ENCODE measurements around the gene SEH1L.

The SEH1L gene

GRCh38 chr18:13017247-13017875 lies 69.5 kb downstream of the SEH1L start:
- DNase-seq = no peak
- Histone ChIP-seq H3K9ac (ENCODE audit: low read depth, low read length) (no peak overlapping the region), H2AFZ (ENCODE audit: low read depth, low read length) (no peak overlapping the region), H4K20me1 (ENCODE audit: insufficient read depth, low read length) (peaks cover 4% of the 10 kb centered on the region; the same call in 1 of the 2 replicates), H3K27me3 (ENCODE audit: insufficient read depth, low read length, poor library complexity) (no peaks in the 10 kb centered on the region), H3K4me3 (ENCODE audit: low read depth in 1 of 2, low read length in 2 of 2) (no peak overlapping the region), H3K4me1 (ENCODE audit: insufficient read depth, low read length) (no peaks in the 10 kb centered on the region), H3K27ac (ENCODE audit: low read length) (no peak overlapping the region), H3K4me2 (ENCODE audit: insufficient read depth, low read length) (no peak overlapping the region), H3K9me3 (ENCODE audit: insufficient read depth, low read length, severe bottlenecking) (no peaks in the 10 kb centered on the region), H3K36me3 (ENCODE audit: insufficient read depth, low read length) (peaks cover 98% of the 10 kb centered on the region), H3K79me2 (ENCODE audit: insufficient read depth, low read length) (peaks cover 29% of the 10 kb centered on the region)
- ATAC-seq (ENCODE audit: insufficient read depth, low read depth) = no peak
- TF ChIP-seq EZH2 (IDR thresholded peaks at IDR 0.05; ENCODE audit: borderline replicate concordance, low read depth, low read length, severe bottlenecking) (no peak), CTCF (IDR thresholded peaks at IDR 0.05; ENCODE audit: borderline replicate concordance, extremely low read depth, low read length, poor library complexity, severe bottlenecking) (no peak)

- peaks cover 4% of the 10 kb centered on the region; the same call in 1 of the 2 replicates for H4K20me1 ChIP-seq (ENCODE audit: insufficient read depth, low read length)
- TF ChIP-seq CTCF (IDR thresholded peaks at IDR 0.05; ENCODE audit: borderline replicate concordance, extremely low read depth, low read length, poor library complexity, severe bottlenecking) (no peak), EZH2 (IDR thresholded peaks at IDR 0.05; ENCODE audit: borderline replicate concordance, low read depth, low read length, severe bottlenecking) (no peak)
- no peaks in the 10 kb centered on the region for H3K27me3 ChIP-seq (ENCODE audit: insufficient read depth, low read length, poor library complexity)
- H3K79me2 ChIP-seq (ENCODE audit: insufficient read depth, low read length) = peaks cover 36% of the 10 kb centered on the region
- H3K9ac ChIP-seq (ENCODE audit: low read depth, low read length) = no peak overlapping the region
- no peak for ATAC-seq (ENCODE audit: insufficient read depth, low read depth)
- H3K4me2 ChIP-seq (ENCODE audit: insufficient read depth, low read length) = no peak overlapping the region
- no peaks in the 10 kb centered on the region for H3K9me3 ChIP-seq (ENCODE audit: insufficient read depth, low read length, severe bottlenecking)
- no peak for DNase-seq
- H3K4me3 ChIP-seq (ENCODE audit: low read depth in 1 of 2, low read length in 2 of 2) = no peak overlapping the region
- H2AFZ ChIP-seq (ENCODE audit: low read depth, low read length) = no peak overlapping the region
- H3K27ac ChIP-seq (ENCODE audit: low read length) = no peak overlapping the region
- no peaks in the 10 kb centered on the region for H3K4me1 ChIP-seq (ENCODE audit: insufficient read depth, low read length)
- peaks cover 98% of the 10 kb centered on the region for H3K36me3 ChIP-seq (ENCODE audit: insufficient read depth, low read length)
Measured at GRCh38 chr18:13018374-13018773, 70.6 kb downstream of the SEH1L start.

- H3K36me3 ChIP-seq (ENCODE audit: insufficient read depth, low read length) = peaks cover 96% of the 10 kb centered on the region
- TF ChIP-seq CTCF (IDR thresholded peaks at IDR 0.05; ENCODE audit: borderline replicate concordance, extremely low read depth, low read length, poor library complexity, severe bottlenecking) (no peak), EZH2 (IDR thresholded peaks at IDR 0.05; ENCODE audit: borderline replicate concordance, low read depth, low read length, severe bottlenecking) (no peak)
- H2AFZ ChIP-seq (ENCODE audit: low read depth, low read length) = no peak overlapping the region
- no peaks in the 10 kb centered on the region for H3K4me1 ChIP-seq (ENCODE audit: insufficient read depth, low read length)
- no peak overlapping the region for H3K4me2 ChIP-seq (ENCODE audit: insufficient read depth, low read length)
- H3K9ac ChIP-seq (ENCODE audit: low read depth, low read length) = no peak overlapping the region
- H3K4me3 ChIP-seq (ENCODE audit: low read depth in 1 of 2, low read length in 2 of 2) = no peak overlapping the region
- peaks cover 4% of the 10 kb centered on the region; the same call in 1 of the 2 replicates for H4K20me1 ChIP-seq (ENCODE audit: insufficient read depth, low read length)
- no peaks in the 10 kb centered on the region for H3K27me3 ChIP-seq (ENCODE audit: insufficient read depth, low read length, poor library complexity)
- DNase-seq = no peak
- H3K9me3 ChIP-seq (ENCODE audit: insufficient read depth, low read length, severe bottlenecking) = no peaks in the 10 kb centered on the region
- no peak overlapping the region for H3K27ac ChIP-seq (ENCODE audit: low read length)
- H3K79me2 ChIP-seq (ENCODE audit: insufficient read depth, low read length) = peaks cover 45% of the 10 kb centered on the region
- no peak for ATAC-seq (ENCODE audit: insufficient read depth, low read depth)
Measured at GRCh38 chr18:13019301-13019700, 71.5 kb downstream of the SEH1L start.
